ENCODE measurements around the gene GABBR2. TPM values are rescaled to one million over a fixed set of nuclear protein-coding genes. Genes with fewer than 3 reads are reported as not detected.

Gene GABBR2
- polyA plus RNA-seq, 1 of the 3 experiments (the other 2 are of a cell fraction), result not detected

DNA sequence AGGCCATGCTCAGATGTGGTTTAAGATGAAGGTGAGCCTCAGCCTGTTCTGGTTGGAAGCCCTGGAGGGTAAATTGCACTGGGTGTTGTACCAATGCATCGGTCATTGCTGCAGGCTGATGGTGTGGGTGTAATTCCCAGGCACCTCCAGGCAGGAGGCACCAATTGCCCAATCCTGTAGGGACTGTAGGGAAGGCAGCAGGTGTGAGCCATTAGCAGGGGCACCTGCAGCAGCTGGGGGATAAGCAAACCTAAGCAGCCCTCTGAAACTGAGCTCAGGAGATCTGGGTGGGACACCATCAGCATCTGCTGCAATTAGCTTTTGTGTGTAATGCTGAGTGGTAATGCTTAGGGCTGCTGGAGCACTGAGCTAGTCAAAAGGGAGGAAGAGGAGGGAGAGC is 263.2 kb downstream of the GABBR2 start:
- Histone ChIP-seq H3F3A (replicated peaks; ENCODE audit: insufficient read depth) (no peaks in the 10 kb centered on the region), H3K9me2 (no peaks in the 10 kb centered on the region), H3K4me2 (no peak overlapping the region), H3K9ac (no peak overlapping the region), H3K27me3 (ENCODE audit: insufficient read depth) (no peaks in the 10 kb centered on the region; the same call in 1 of the 2 replicates), H3K4me1 (ENCODE audit: control insufficient read depth in 1 of 2, insufficient read depth in 2 of 2, low read depth in 1 of 2, low read length in 1 of 2) (no peaks in the 10 kb centered on the region), H3K27ac (ENCODE audit: low read depth in 2 of 2, low read length in 1 of 2) (no peak overlapping the region), H4K20me1 (ENCODE audit: insufficient read depth) (no peaks in the 10 kb centered on the region), H3K79me2 (ENCODE audit: insufficient read depth) (no peaks in the 10 kb centered on the region), H2AFZ (ENCODE audit: low read depth) (no peak overlapping the region), H3K9me3 (no peaks in the 10 kb centered on the region), H3K4me3 (ENCODE audit: low read depth in 2 of 2, low read length in 1 of 2) (no peak overlapping the region), H3K36me3 (replicated peaks in 1 of 2; ENCODE audit: control insufficient read depth in 1 of 2, insufficient read depth in 2 of 2, low read length in 1 of 2) (no peaks in the 10 kb centered on the region)
- CTCF ChIA-PET, result no interaction called here
- POLR2A ChIA-PET, result no interaction called here
- no peak for DNase-seq
- no peak for TF ChIP-seq TEAD4 (IDR thresholded peaks at IDR 0.05; ENCODE audit: borderline replicate concordance, insufficient read depth)
- TF ChIP-seq JUND (IDR thresholded peaks at IDR 0.05), result no peak
- TF ChIP-seq, protein P1, sequence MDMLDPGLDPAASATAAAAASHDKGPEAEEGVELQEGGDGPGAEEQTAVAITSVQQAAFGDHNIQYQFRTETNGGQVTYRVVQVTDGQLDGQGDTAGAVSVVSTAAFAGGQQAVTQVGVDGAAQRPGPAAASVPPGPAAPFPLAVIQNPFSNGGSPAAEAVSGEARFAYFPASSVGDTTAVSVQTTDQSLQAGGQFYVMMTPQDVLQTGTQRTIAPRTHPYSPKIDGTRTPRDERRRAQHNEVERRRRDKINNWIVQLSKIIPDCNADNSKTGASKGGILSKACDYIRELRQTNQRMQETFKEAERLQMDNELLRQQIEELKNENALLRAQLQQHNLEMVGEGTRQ (IDR thresholded peaks at IDR 0.05; ENCODE audit: borderline replicate concordance, low read depth, low read length), result no peak
- no peak for TF ChIP-seq USF1 (IDR thresholded peaks at IDR 0.05; ENCODE audit: borderline replicate concordance, low read depth)
- TF ChIP-seq SMC3 (IDR thresholded peaks at IDR 0.05; ENCODE audit: low read depth, low read length), result no peak
- no peak for TF ChIP-seq SIN3A (IDR thresholded peaks at IDR 0.05; ENCODE audit: borderline replicate concordance, low read depth, low read length)
- TF ChIP-seq EZH2phosphoT487 (IDR thresholded peaks at IDR 0.05; ENCODE audit: borderline replicate concordance, low read depth), result no peak
- no peak for TF ChIP-seq NRF1 (IDR thresholded peaks at IDR 0.05; ENCODE audit: low read depth, low read length)
- no peak for TF ChIP-seq FOXM1 (IDR thresholded peaks at IDR 0.05; ENCODE audit: low read depth)
- TF ChIP-seq, protein P2, sequence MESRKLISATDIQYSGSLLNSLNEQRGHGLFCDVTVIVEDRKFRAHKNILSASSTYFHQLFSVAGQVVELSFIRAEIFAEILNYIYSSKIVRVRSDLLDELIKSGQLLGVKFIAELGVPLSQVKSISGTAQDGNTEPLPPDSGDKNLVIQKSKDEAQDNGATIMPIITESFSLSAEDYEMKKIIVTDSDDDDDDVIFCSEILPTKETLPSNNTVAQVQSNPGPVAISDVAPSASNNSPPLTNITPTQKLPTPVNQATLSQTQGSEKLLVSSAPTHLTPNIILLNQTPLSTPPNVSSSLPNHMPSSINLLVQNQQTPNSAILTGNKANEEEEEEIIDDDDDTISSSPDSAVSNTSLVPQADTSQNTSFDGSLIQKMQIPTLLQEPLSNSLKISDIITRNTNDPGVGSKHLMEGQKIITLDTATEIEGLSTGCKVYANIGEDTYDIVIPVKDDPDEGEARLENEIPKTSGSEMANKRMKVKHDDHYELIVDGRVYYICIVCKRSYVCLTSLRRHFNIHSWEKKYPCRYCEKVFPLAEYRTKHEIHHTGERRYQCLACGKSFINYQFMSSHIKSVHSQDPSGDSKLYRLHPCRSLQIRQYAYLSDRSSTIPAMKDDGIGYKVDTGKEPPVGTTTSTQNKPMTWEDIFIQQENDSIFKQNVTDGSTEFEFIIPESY (IDR thresholded peaks at IDR 0.05; ENCODE audit: borderline replicate concordance, low read depth), result no peak
- no peak for TF ChIP-seq TAF1 (IDR thresholded peaks at IDR 0.05; ENCODE audit: borderline replicate concordance, low read depth, low read length)
- 5% methylated on average over 1 of the region's 1 CpG for WGBS (ENCODE audit: low lambda C conversion rate)

DNA sequence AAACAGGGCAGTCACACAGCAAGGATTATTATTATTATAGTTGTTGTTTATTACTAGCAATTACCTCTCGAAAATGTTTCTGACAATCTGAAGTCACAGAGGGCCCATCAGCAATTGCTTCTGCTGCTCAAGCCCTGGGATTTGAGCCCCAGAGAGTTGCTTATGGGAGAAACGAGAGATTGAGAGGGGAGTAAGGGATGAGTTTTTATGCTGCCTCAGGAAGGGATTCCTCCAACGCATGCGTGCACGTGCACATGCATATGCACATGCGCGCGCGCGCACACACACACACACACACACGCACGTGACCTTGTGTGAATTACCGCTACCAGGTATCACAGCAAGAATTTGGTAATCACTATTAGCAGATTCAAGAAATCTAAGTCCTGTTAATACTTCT is 264.1 kb downstream of the GABBR2 start:
- Histone ChIP-seq H3K9me3 (no peaks in the 10 kb centered on the region), H3K4me1 (ENCODE audit: control insufficient read depth in 1 of 2, insufficient read depth in 2 of 2, low read depth in 1 of 2, low read length in 1 of 2) (no peaks in the 10 kb centered on the region), H3K79me2 (ENCODE audit: insufficient read depth) (no peaks in the 10 kb centered on the region), H3K9me2 (no peaks in the 10 kb centered on the region), H2AFZ (ENCODE audit: low read depth) (no peak overlapping the region), H3K36me3 (replicated peaks in 1 of 2; ENCODE audit: control insufficient read depth in 1 of 2, insufficient read depth in 2 of 2, low read length in 1 of 2) (no peaks in the 10 kb centered on the region), H3K4me2 (no peak overlapping the region), H3F3A (replicated peaks; ENCODE audit: insufficient read depth) (no peaks in the 10 kb centered on the region), H3K4me3 (ENCODE audit: low read depth in 2 of 2, low read length in 1 of 2) (no peak overlapping the region), H3K27me3 (ENCODE audit: insufficient read depth) (no peaks in the 10 kb centered on the region; the same call in 1 of the 2 replicates), H4K20me1 (ENCODE audit: insufficient read depth) (no peaks in the 10 kb centered on the region), H3K27ac (ENCODE audit: low read depth in 2 of 2, low read length in 1 of 2) (no peak overlapping the region), H3K9ac (no peak overlapping the region)
- no peak for DNase-seq
- POLR2A ChIA-PET, result no interaction called here
- TF ChIP-seq POLR2AphosphoS5 (IDR thresholded peaks at IDR 0.05; ENCODE audit: low read depth, low read length) (no peak), JUND (IDR thresholded peaks at IDR 0.05) (no peak), FOXM1 (IDR thresholded peaks at IDR 0.05; ENCODE audit: low read depth) (no peak), GATA2 (CRISPR knock-in tag; IDR thresholded peaks at IDR 0.05) (no peak), SMC3 (IDR thresholded peaks at IDR 0.05; ENCODE audit: low read depth, low read length) (no peak)
- TF ChIP-seq, protein P3, sequence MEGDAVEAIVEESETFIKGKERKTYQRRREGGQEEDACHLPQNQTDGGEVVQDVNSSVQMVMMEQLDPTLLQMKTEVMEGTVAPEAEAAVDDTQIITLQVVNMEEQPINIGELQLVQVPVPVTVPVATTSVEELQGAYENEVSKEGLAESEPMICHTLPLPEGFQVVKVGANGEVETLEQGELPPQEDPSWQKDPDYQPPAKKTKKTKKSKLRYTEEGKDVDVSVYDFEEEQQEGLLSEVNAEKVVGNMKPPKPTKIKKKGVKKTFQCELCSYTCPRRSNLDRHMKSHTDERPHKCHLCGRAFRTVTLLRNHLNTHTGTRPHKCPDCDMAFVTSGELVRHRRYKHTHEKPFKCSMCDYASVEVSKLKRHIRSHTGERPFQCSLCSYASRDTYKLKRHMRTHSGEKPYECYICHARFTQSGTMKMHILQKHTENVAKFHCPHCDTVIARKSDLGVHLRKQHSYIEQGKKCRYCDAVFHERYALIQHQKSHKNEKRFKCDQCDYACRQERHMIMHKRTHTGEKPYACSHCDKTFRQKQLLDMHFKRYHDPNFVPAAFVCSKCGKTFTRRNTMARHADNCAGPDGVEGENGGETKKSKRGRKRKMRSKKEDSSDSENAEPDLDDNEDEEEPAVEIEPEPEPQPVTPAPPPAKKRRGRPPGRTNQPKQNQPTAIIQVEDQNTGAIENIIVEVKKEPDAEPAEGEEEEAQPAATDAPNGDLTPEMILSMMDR (IDR thresholded peaks at IDR 0.05), result no peak
- CTCF ChIA-PET, result no interaction called here
- 64% methylated on average over 13 of the region's 13 CpGs for WGBS (ENCODE audit: low lambda C conversion rate)
